GM21526 (cell line): ENCODE results near the gene UBE2H.

Experiments used
- ATAC-seq: cut with Tn5 transposase; IDR thresholded peaks from one replicate; pipeline ENCODE4 v1.9.1; 2021; ENCODE audit warnings: moderate library complexity; ENCODE audit not compliant: unreplicated experiment, low FRiP score

Gene UBE2H

GRCh38 chr7:129792721-129793120, 160.0 kb downstream of the UBE2H start:
- no peak for ATAC-seq

GRCh38 chr7:129790136-129790535, 162.6 kb downstream of the UBE2H start:
- no peak for ATAC-seq

GRCh38 chr7:129789652-129790051, 163.1 kb downstream of the UBE2H start:
- no peak for ATAC-seq

GRCh38 chr7:129789000-129789399, 163.8 kb downstream of the UBE2H start:
- no peak for ATAC-seq

- no peak for ATAC-seq
These were observed 165.8 kb downstream of the UBE2H start for GRCh38 chr7:129786825-129787563.

GRCh38 chr7:129785685-129786514, 166.9 kb downstream of the UBE2H start:
- no peak for ATAC-seq

GRCh38 chr7:129784783-129785684, 167.7 kb downstream of the UBE2H start:
- no peak for ATAC-seq

- ATAC-seq, result no peak
These were observed 168.3 kb downstream of the UBE2H start for GRCh38 chr7:129784437-129784782.

- no peak for ATAC-seq
These were observed 169.2 kb downstream of the UBE2H start for GRCh38 chr7:129783584-129783919.

- no peak for ATAC-seq
These were observed 169.8 kb downstream of the UBE2H start for GRCh38 chr7:129782818-129783583.

- no peak for ATAC-seq
These were observed 170.6 kb downstream of the UBE2H start for GRCh38 chr7:129781928-129782817.

GRCh38 chr7:129780974-129781927, 171.5 kb downstream of the UBE2H start:
- ATAC-seq, result no peak
